ENCODE results near the gene BCL3. TPM values are rescaled to one million over a fixed set of nuclear protein-coding genes. Genes with fewer than 3 reads are reported as not detected.

Gene BCL3
- total and polyA plus RNA-seq, 10 of the 15 experiments (the other 5 are each of a cell fraction or from before 2014, with no cell fraction given): 0.55 to 22.7 (median 3.6) TPM

DNA sequence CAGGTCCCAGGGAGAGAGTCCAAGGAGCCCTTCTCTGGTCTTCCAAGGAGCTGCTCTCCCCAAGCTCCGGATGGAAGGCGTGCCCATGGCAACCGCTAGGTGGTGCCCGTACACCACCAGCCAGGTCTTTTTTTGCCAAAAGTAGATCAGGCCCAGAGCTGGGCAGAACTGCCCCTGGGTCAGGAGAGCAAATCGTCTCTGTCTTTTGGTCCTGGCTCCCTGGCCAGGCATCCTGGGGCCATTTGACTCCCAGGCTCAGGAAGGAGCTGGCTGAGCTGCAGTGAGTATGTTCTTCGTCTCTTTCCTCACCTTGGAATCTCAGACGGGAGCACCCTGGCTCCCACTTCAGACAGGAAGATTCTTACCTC is 24.6 kb upstream of the BCL3 start (continued):
- TF ChIP-seq STAT1 (conservative IDR thresholded peaks at IDR 0.05) (peak; percentile 75; the same call in 1 of the 2 replicates), ETV6 (conservative IDR thresholded peaks at IDR 0.05 in 1 of 2, IDR thresholded peaks at IDR 0.05 in 1 of 2; ENCODE audit: borderline replicate concordance in 1 of 2, low read depth in 1 of 2) (no peak), TBL1XR1 (IDR thresholded peaks at IDR 0.05; ENCODE audit: low read depth, low read length) (peak; percentile 29; the same call in 1 of the 2 replicates), ASH2L (IDR thresholded peaks at IDR 0.05; ENCODE audit: borderline replicate concordance, low read depth) (no peak), YY1 (IDR thresholded peaks at IDR 0.05; ENCODE audit: low read depth, low read length) (peak; percentile 65), MTA2 (IDR thresholded peaks at IDR 0.05; ENCODE audit: low read depth) (0 out of 2 replicates have a peak, but pooled peaks have one; percentile 7), RELA (IDR thresholded peaks at IDR 0.05; ENCODE audit: borderline replicate concordance, partially characterized antibody) (no peak), ESRRA (IDR thresholded peaks at IDR 0.05; ENCODE audit: low read length) (no peak), DPF2 (IDR thresholded peaks at IDR 0.05) (no peak), RUNX3 (IDR thresholded peaks at IDR 0.05; ENCODE audit: low read length) (peak; percentile 37), TCF7 (IDR thresholded peaks at IDR 0.05; ENCODE audit: borderline replicate concordance) (no peak), GATAD2B (conservative IDR thresholded peaks at IDR 0.05; ENCODE audit: low read depth) (peak; percentile 54; the same call in 1 of the 2 replicates), CHD2 (IDR thresholded peaks at IDR 0.05; ENCODE audit: borderline replicate concordance, low read depth, low read length) (no peak), EED (IDR thresholded peaks at IDR 0.05; ENCODE audit: low read depth) (peak; percentile 77), STAT3 (IDR thresholded peaks at IDR 0.05; ENCODE audit: low read depth, low read length) (no peak), IKZF1 (conservative IDR thresholded peaks at IDR 0.05) (peak; percentile 82; the same call in 1 of the 2 replicates), EGR1 (IDR thresholded peaks at IDR 0.05; ENCODE audit: borderline replicate concordance in 1 of 2, low read depth in 2 of 2, low read length in 2 of 2) (no peak)
- TF ChIP-seq, protein P1, sequence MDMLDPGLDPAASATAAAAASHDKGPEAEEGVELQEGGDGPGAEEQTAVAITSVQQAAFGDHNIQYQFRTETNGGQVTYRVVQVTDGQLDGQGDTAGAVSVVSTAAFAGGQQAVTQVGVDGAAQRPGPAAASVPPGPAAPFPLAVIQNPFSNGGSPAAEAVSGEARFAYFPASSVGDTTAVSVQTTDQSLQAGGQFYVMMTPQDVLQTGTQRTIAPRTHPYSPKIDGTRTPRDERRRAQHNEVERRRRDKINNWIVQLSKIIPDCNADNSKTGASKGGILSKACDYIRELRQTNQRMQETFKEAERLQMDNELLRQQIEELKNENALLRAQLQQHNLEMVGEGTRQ (IDR thresholded peaks at IDR 0.05; ENCODE audit: borderline replicate concordance, low read depth, low read length): no peak
- TF ChIP-seq, protein P2, sequence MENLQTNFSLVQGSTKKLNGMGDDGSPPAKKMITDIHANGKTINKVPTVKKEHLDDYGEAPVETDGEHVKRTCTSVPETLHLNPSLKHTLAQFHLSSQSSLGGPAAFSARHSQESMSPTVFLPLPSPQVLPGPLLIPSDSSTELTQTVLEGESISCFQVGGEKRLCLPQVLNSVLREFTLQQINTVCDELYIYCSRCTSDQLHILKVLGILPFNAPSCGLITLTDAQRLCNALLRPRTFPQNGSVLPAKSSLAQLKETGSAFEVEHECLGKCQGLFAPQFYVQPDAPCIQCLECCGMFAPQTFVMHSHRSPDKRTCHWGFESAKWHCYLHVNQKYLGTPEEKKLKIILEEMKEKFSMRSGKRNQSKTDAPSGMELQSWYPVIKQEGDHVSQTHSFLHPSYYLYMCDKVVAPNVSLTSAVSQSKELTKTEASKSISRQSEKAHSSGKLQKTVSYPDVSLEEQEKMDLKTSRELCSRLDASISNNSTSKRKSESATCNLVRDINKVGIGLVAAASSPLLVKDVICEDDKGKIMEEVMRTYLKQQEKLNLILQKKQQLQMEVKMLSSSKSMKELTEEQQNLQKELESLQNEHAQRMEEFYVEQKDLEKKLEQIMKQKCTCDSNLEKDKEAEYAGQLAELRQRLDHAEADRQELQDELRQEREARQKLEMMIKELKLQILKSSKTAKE (IDR thresholded peaks at IDR 0.05; ENCODE audit: low read depth, poor library complexity, severe bottlenecking): peak; percentile 38
- TF ChIP-seq, protein P3, sequence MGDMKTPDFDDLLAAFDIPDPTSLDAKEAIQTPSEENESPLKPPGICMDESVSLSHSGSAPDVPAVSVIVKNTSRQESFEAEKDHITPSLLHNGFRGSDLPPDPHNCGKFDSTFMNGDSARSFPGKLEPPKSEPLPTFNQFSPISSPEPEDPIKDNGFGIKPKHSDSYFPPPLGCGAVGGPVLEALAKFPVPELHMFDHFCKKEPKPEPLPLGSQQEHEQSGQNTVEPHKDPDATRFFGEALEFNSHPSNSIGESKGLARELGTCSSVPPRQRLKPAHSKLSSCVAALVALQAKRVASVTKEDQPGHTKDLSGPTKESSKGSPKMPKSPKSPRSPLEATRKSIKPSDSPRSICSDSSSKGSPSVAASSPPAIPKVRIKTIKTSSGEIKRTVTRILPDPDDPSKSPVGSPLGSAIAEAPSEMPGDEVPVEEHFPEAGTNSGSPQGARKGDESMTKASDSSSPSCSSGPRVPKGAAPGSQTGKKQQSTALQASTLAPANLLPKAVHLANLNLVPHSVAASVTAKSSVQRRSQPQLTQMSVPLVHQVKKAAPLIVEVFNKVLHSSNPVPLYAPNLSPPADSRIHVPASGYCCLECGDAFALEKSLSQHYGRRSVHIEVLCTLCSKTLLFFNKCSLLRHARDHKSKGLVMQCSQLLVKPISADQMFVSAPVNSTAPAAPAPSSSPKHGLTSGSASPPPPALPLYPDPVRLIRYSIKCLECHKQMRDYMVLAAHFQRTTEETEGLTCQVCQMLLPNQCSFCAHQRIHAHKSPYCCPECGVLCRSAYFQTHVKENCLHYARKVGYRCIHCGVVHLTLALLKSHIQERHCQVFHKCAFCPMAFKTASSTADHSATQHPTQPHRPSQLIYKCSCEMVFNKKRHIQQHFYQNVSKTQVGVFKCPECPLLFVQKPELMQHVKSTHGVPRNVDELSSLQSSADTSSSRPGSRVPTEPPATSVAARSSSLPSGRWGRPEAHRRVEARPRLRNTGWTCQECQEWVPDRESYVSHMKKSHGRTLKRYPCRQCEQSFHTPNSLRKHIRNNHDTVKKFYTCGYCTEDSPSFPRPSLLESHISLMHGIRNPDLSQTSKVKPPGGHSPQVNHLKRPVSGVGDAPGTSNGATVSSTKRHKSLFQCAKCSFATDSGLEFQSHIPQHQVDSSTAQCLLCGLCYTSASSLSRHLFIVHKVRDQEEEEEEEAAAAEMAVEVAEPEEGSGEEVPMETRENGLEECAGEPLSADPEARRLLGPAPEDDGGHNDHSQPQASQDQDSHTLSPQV (IDR thresholded peaks at IDR 0.05): peak; percentile 66; the same call in 1 of the 2 replicates
- TF ChIP-seq, protein P4, sequence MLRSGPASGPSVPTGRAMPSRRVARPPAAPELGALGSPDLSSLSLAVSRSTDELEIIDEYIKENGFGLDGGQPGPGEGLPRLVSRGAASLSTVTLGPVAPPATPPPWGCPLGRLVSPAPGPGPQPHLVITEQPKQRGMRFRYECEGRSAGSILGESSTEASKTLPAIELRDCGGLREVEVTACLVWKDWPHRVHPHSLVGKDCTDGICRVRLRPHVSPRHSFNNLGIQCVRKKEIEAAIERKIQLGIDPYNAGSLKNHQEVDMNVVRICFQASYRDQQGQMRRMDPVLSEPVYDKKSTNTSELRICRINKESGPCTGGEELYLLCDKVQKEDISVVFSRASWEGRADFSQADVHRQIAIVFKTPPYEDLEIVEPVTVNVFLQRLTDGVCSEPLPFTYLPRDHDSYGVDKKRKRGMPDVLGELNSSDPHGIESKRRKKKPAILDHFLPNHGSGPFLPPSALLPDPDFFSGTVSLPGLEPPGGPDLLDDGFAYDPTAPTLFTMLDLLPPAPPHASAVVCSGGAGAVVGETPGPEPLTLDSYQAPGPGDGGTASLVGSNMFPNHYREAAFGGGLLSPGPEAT (IDR thresholded peaks at IDR 0.05; ENCODE audit: low read depth): 0 out of 2 replicates have a peak, but pooled peaks have one; percentile 36
